K562 (cell line): ENCODE results near the gene RAE1. TPM values are rescaled to one million over a fixed set of nuclear protein-coding genes. Genes with fewer than 3 reads are reported as not detected.

Experiments
- ATAC-seq: fragments of 200-7000 bp; cut with Tn5 transposase; 3 replicates; pipeline ENCODE4 v1.9.1; 2020; ENCODE audit warnings: moderate library complexity
- BruUV-seq: library from RNA; stranded (reverse); fragments of 400-500 nt; replicated peaks from 2 replicates; lab custom pipeline; 2021; lab: Mats Ljungman, UMichigan
- CTCF ChIA-PET: fragments of 300-600 bp; formaldehyde crosslinking; extraction: SDS; loops from one replicate; lab custom pipeline; 2021; ENCODE audit warnings: low intra/inter-chr PET ratio; lab: Yijun Ruan, JAX
- POLR2A ChIA-PET: fragments of 300-600, 350-650 bp; sonication (Branson Sonifier 250); formaldehyde crosslinking; extraction: SDS; loops from one replicate; lab custom pipeline; 2021; ENCODE audit warnings: antibody characterized with exemption, inconsistent platforms; lab: Yijun Ruan, JAX
- DNase-seq, 4 experiments: peaks; one replicate each; pipeline versions ENCODE4 v3.0.0 to v3.0.0-alpha.2; 2011 to 2018; ENCODE audit warnings: low spot score in 3 of 4, mixed read lengths in 3 of 4; ENCODE audit errors: extremely low read depth in 1 of 4
- FAIRE-seq: peaks from 2 replicates; lab custom pipeline; 2011; peaks lifted over from hg19 to GRCh38; lab: Jason Lieb, UNC
- H2AFZ ChIP-seq: 2 replicates; pipeline ENCODE4 v1.6.0; 2011; ENCODE audit warnings: low read depth, low read length, control low read depth, inconsistent platforms
- H3K27ac ChIP-seq: fragments of 200-600 bp; 3 replicates; pipeline ENCODE4 v1.8.0; 2011; ENCODE audit warnings: low read depth, mild to moderate bottlenecking, control low read depth, inconsistent platforms, low read length, moderate library complexity, mixed read lengths; ENCODE audit errors: extremely low read depth
- H3K27me3 ChIP-seq, 2 experiments: fragments of 300-600 bp in 1 of 2; 2 replicates in 1 of 2; 3 replicates in 1 of 2; pipeline versions ENCODE4 v1.6.0 to v1.8.0; 2011; ENCODE audit warnings: inconsistent platforms in 2 of 2, low read length in 2 of 2, mild to moderate bottlenecking in 1 of 2, mixed read lengths in 1 of 2, moderate library complexity in 1 of 2; ENCODE audit not compliant: control insufficient read depth in 2 of 2, insufficient read depth in 2 of 2
- H3K36me3 ChIP-seq: fragments of 300-600 bp; 3 replicates; pipeline ENCODE4 v1.8.0; 2011; ENCODE audit warnings: mild to moderate bottlenecking, low read length, inconsistent platforms; ENCODE audit not compliant: control insufficient read depth, insufficient read depth
- H3K4me1 ChIP-seq, 2 experiments: fragments of 200-600 bp in 1 of 2; replicated peaks in 1 of 2; 2 replicates in 1 of 2; 3 replicates in 1 of 2; pipeline versions ENCODE4 v1.5.1 to v1.8.0; 2011; ENCODE audit warnings: inconsistent platforms in 2 of 2, low read length in 2 of 2, mild to moderate bottlenecking in 1 of 2, mixed read lengths in 1 of 2, moderate library complexity in 1 of 2; ENCODE audit not compliant: control insufficient read depth in 2 of 2, insufficient read depth in 2 of 2
- H3K4me2 ChIP-seq: 2 replicates; pipeline ENCODE4 v1.6.1; 2011; ENCODE audit warnings: low read length, control low read depth, inconsistent platforms, mixed read lengths; ENCODE audit not compliant: insufficient read depth
- H3K4me3 ChIP-seq: fragments of 200-600 bp; sonication (generic), shearing (Covaris generic); 2 replicates; pipeline ENCODE4 v1.5.1; 2016; ENCODE audit warnings: control low read depth, inconsistent platforms
- H3K79me2 ChIP-seq: fragments of 200-600 bp; 3 replicates; pipeline ENCODE4 v1.8.0; 2011; ENCODE audit warnings: low read length, inconsistent platforms; ENCODE audit not compliant: control insufficient read depth, insufficient read depth
- H3K9ac ChIP-seq, 2 experiments: 2 replicates each; pipeline versions ENCODE4 v1.6.0 to v1.6.1; 2011; ENCODE audit warnings: low read depth in 2 of 2, low read length in 2 of 2, control low read depth in 1 of 2, inconsistent platforms in 1 of 2, mild to moderate bottlenecking in 1 of 2, mixed read lengths in 1 of 2; ENCODE audit not compliant: insufficient read depth in 1 of 2
- H3K9me1 ChIP-seq: one replicate; pipeline ENCODE4 v1.6.0; 2011; ENCODE audit warnings: inconsistent platforms, mild to moderate bottlenecking, low read length, moderate library complexity; ENCODE audit not compliant: control insufficient read depth, insufficient read depth
- H3K9me3 ChIP-seq: replicated peaks from 2 replicates; pipeline ENCODE4 v1.5.1; 2011; ENCODE audit warnings: low read depth, low read length, inconsistent platforms; ENCODE audit not compliant: control insufficient read depth, insufficient read depth
- H4K20me1 ChIP-seq: replicated peaks from 2 replicates; pipeline ENCODE4 v1.6.1; 2011; ENCODE audit warnings: low read length, inconsistent platforms, mixed read lengths; ENCODE audit not compliant: control insufficient read depth, insufficient read depth
- HMGN3 ChIP-seq: IDR thresholded peaks from 2 replicates; pipeline ENCODE4 v1.6.1; 2011; ENCODE audit warnings: borderline replicate concordance, low read depth, mild to moderate bottlenecking, mixed read lengths, low read length; ENCODE audit not compliant: insufficient read length; ENCODE audit errors: extremely low read depth
- HOXB6 ChIP-seq: fragments of 250-450 bp; sonication (Bioruptor Pico); IDR thresholded peaks from 2 replicates; pipeline ENCODE4 v1.5.1; 2022; ENCODE audit warnings: mild to moderate bottlenecking, borderline replicate concordance
- WGBS: fragments of 100-300 bp; shearing (Covaris generic); methylation state at CpG from one replicate; pipeline ENCODE4 v1.1.6; 2016; ENCODE audit warnings: low coverage, mixed read lengths; ENCODE audit not compliant: insufficient coverage; ENCODE audit errors: missing lambda C conversion rate; 5-methylcytosine and 5-hydroxymethylcytosine counted together
- in situ Hi-C: fragments of 300-500 bp; cut with MboI; formaldehyde crosslinking; loops from 4 replicates; pipeline ENCODE4 v1.15.0; 2018; ENCODE audit warnings: inconsistent platforms, mixed read lengths
- intact Hi-C: fragments of 100-400 bp; cut with micrococcal nuclease; formaldehyde crosslinking; loops from 2 replicates; pipeline ENCODE4 v1.14.2; 2022
- polyA plus RNA-seq, 8 experiments: library from polyadenylated mRNA; depleted of rRNA in 4 of 8; stranded (reverse) in 5 of 8; unstranded in 3 of 8; fragments of >200 nt; fragmentation: Nextera tagmentation in 2 of 8; fragmentation: Illumina TruSeq in 1 of 8; extraction: Ambion mirVana in 2 of 8; extraction: Trizol in 1 of 8; gene quantifications; 2 replicates each; pipeline versions ENCODE4 v1.2.1 to v1.2.3, GENCODE V29; 2011 to 2014; ENCODE audit warnings: inconsistent platforms in 1 of 8, missing spikeins in 1 of 8
- total RNA-seq, 7 experiments: library from RNA; depleted of rRNA in 6 of 7; stranded (reverse); fragments of >200 nt in 6 of 7; fragmentation: Illumina TruSeq in 2 of 7; extraction: Trizol in 2 of 7; gene quantifications; 2 replicates each; pipeline versions ENCODE4 v1.2.1 to v1.2.3, GENCODE V29; 2011 to 2021; ENCODE audit warnings: low replicate concordance in 1 of 7
- TF ChIP-seq, protein P1 (sequence below): fragments of 450-650 bp; IDR thresholded peaks from 2 replicates; pipeline ENCODE4 v1.7.1; 2018; ENCODE audit warnings: mild to moderate bottlenecking, low read depth; ENCODE audit not compliant: partially characterized antibody

The RAE1 gene
- total and polyA plus RNA-seq, 9 of the 15 experiments (the other 6 are each of a cell fraction or from before 2014, with no cell fraction given) = 33.7 to 248 (median 77.7) TPM

DNA sequence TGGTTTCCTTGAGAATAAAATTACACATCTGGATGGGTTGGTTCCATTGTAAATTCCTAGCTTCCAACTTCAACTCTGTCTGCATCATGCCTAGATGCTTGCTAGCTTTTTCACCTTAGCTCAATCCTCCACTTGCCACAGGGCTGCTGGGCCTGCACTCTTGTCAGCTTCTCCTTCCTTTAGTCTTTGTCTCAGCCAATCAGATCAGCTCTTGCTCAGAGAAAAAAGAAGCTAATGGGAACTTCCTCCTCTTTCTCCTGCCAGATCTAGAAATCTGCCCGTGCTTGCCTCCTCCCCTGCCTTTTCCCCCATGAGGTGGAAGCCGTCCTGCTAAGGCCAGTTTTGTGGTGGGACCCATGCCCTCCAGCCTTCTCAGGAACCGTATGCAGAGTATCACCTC lies 18.5 kb downstream of the RAE1 start:
- Histone ChIP-seq H3K27ac (no peak overlapping the region), H3K4me3 (no peak overlapping the region), H2AFZ (no peak overlapping the region)
- no TSS peak for BruUV-seq
- POLR2A ChIA-PET = interaction anchor here (0.5 to 0.9 kb wide), 3 partner anchors 9 to 200 kb away, joined by 3 read pairs; no protein-coding TSS in a partner anchor
- TF ChIP-seq HMGN3 (no peak), HOXB6 (CRISPR knock-in tag) (no peak)
- TF ChIP-seq, protein P1, sequence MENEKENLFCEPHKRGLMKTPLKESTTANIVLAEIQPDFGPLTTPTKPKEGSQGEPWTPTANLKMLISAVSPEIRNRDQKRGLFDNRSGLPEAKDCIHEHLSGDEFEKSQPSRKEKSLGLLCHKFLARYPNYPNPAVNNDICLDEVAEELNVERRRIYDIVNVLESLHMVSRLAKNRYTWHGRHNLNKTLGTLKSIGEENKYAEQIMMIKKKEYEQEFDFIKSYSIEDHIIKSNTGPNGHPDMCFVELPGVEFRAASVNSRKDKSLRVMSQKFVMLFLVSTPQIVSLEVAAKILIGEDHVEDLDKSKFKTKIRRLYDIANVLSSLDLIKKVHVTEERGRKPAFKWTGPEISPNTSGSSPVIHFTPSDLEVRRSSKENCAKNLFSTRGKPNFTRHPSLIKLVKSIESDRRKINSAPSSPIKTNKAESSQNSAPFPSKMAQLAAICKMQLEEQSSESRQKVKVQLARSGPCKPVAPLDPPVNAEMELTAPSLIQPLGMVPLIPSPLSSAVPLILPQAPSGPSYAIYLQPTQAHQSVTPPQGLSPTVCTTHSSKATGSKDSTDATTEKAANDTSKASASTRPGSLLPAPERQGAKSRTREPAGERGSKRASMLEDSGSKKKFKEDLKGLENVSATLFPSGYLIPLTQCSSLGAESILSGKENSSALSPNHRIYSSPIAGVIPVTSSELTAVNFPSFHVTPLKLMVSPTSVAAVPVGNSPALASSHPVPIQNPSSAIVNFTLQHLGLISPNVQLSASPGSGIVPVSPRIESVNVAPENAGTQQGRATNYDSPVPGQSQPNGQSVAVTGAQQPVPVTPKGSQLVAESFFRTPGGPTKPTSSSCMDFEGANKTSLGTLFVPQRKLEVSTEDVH = no peak
- TF ChIP-seq, all 486 proteins: peak for 0
- peaks cover 99% of the 10 kb centered on the region for H3K36me3 ChIP-seq
- no peaks in the 10 kb centered on the region for H3K9me1 ChIP-seq
- FAIRE-seq = peak; percentile 26
- H3K79me2 ChIP-seq = no peaks in the 10 kb centered on the region
- H3K4me1 ChIP-seq = peaks cover 0 to 3% of the 10 kb centered on the region in 2 experiments; a peak in 1 of 5 replicates
- in situ Hi-C loops = no loop called here
- H3K9ac ChIP-seq = no peak overlapping the region
- H4K20me1 ChIP-seq = no peaks in the 10 kb centered on the region
- intact Hi-C loops = no loop called here
- CTCF ChIA-PET = no interaction called here
- no peak overlapping the region for H3K4me2 ChIP-seq
- ATAC-seq = no peak
- no peaks in the 10 kb centered on the region for H3K27me3 ChIP-seq
- H3K9me3 ChIP-seq = no peaks in the 10 kb centered on the region
- no peak for DNase-seq
- WGBS = 79% methylated on average over 3 of the region's 3 CpGs
